ENCODE results near the gene CFD. TPM values are rescaled to one million over a fixed set of nuclear protein-coding genes. Genes with fewer than 3 reads are reported as not detected.

Gene CFD
- polyA plus RNA-seq, 1 of the 3 experiments (the other 2 are of a cell fraction): 2.5 TPM

GRCh38 chr19:810077-810855, 49.2 kb upstream of the CFD start:
- Histone ChIP-seq H3K4me2 (no peak overlapping the region), H2AFZ (ENCODE audit: low read depth) (no peak overlapping the region), H4K20me1 (ENCODE audit: insufficient read depth) (peaks cover 69% of the 10 kb centered on the region), H3K9ac (no peak overlapping the region), H3K36me3 (replicated peaks in 1 of 2; ENCODE audit: control insufficient read depth in 1 of 2, insufficient read depth in 2 of 2, low read length in 1 of 2) (peaks cover 44 to 62% of the 10 kb centered on the region in 2 experiments), H3K4me3 (ENCODE audit: low read depth in 2 of 2, low read length in 1 of 2) (no peak overlapping the region), H3K27me3 (ENCODE audit: insufficient read depth) (no peaks in the 10 kb centered on the region), H3K9me3 (no peaks in the 10 kb centered on the region), H3F3A (replicated peaks; ENCODE audit: insufficient read depth) (peaks cover 34% of the 10 kb centered on the region), H3K27ac (ENCODE audit: low read depth in 2 of 2, low read length in 1 of 2) (no peak overlapping the region), H3K9me2 (no peaks in the 10 kb centered on the region), H3K79me2 (ENCODE audit: insufficient read depth) (peaks cover 46% of the 10 kb centered on the region; the same call in 1 of the 2 replicates), H3K4me1 (ENCODE audit: control insufficient read depth in 1 of 2, insufficient read depth in 2 of 2, low read depth in 1 of 2, low read length in 1 of 2) (no peaks in the 10 kb centered on the region)
- no peak for DNase-seq
- ChIA-PET CTCF (no interaction called here), POLR2A (no interaction called here)
- WGBS (ENCODE audit: low lambda C conversion rate): 96% methylated on average over 15 of the region's 30 CpGs
- TF ChIP-seq YY1 (IDR thresholded peaks at IDR 0.05; ENCODE audit: low read depth) (no peak), SIN3A (IDR thresholded peaks at IDR 0.05; ENCODE audit: borderline replicate concordance, low read depth, low read length) (no peak), EZH2phosphoT487 (IDR thresholded peaks at IDR 0.05; ENCODE audit: borderline replicate concordance, low read depth) (no peak), NRF1 (IDR thresholded peaks at IDR 0.05; ENCODE audit: low read depth, low read length) (no peak), TEAD4 (IDR thresholded peaks at IDR 0.05; ENCODE audit: borderline replicate concordance, insufficient read depth) (no peak), POLR2AphosphoS5 (IDR thresholded peaks at IDR 0.05; ENCODE audit: low read depth, low read length) (no peak), MAX (IDR thresholded peaks at IDR 0.05; ENCODE audit: low read depth) (no peak), IRF3 (IDR thresholded peaks at IDR 0.05; ENCODE audit: low read depth, low read length) (no peak)

- Histone ChIP-seq H3K4me2 (no peak overlapping the region), H3K9me2 (no peaks in the 10 kb centered on the region), H3K4me1 (ENCODE audit: control insufficient read depth in 1 of 2, insufficient read depth in 2 of 2, low read depth in 1 of 2, low read length in 1 of 2) (no peaks in the 10 kb centered on the region), H3K27ac (ENCODE audit: low read depth in 2 of 2, low read length in 1 of 2) (no peak overlapping the region), H3K4me3 (ENCODE audit: low read depth in 2 of 2, low read length in 1 of 2) (no peak overlapping the region), H3K9me3 (no peaks in the 10 kb centered on the region), H3K36me3 (replicated peaks in 1 of 2; ENCODE audit: control insufficient read depth in 1 of 2, insufficient read depth in 2 of 2, low read length in 1 of 2) (peaks cover 44 to 55% of the 10 kb centered on the region in 2 experiments), H3K27me3 (ENCODE audit: insufficient read depth) (no peaks in the 10 kb centered on the region), H2AFZ (ENCODE audit: low read depth) (no peak overlapping the region), H3K9ac (no peak overlapping the region), H3F3A (replicated peaks; ENCODE audit: insufficient read depth) (peaks cover 34% of the 10 kb centered on the region), H4K20me1 (ENCODE audit: insufficient read depth) (peaks cover 62% of the 10 kb centered on the region), H3K79me2 (ENCODE audit: insufficient read depth) (peaks cover 39% of the 10 kb centered on the region; the same call in 1 of the 2 replicates)
- DNase-seq: no peak
- POLR2A ChIA-PET: no interaction called here
- CTCF ChIA-PET: interaction anchor here (1.3 kb wide), 1 partner anchor 10 kb away, joined by 5 read pairs; no protein-coding TSS in a partner anchor
- 93% methylated on average over 12 of the region's 25 CpGs for WGBS (ENCODE audit: low lambda C conversion rate)
- TF ChIP-seq FOXJ3 (CRISPR knock-in tag; IDR thresholded peaks at IDR 0.05): no peak
- TF ChIP-seq RCOR1 (IDR thresholded peaks at IDR 0.05; ENCODE audit: low read length): no peak
- TF ChIP-seq USF1 (IDR thresholded peaks at IDR 0.05; ENCODE audit: borderline replicate concordance, low read depth): no peak
- TF ChIP-seq YY1 (IDR thresholded peaks at IDR 0.05; ENCODE audit: low read depth): no peak
- no peak for TF ChIP-seq TCF12 (IDR thresholded peaks at IDR 0.05)
- TF ChIP-seq USF2 (IDR thresholded peaks at IDR 0.05; ENCODE audit: borderline replicate concordance, low read depth, low read length): no peak
- TF ChIP-seq SMC3 (IDR thresholded peaks at IDR 0.05; ENCODE audit: low read depth, low read length): no peak
- no peak for TF ChIP-seq RXRA (IDR thresholded peaks at IDR 0.05; ENCODE audit: borderline replicate concordance, low read depth)
- no peak for TF ChIP-seq EZH2phosphoT487 (IDR thresholded peaks at IDR 0.05; ENCODE audit: borderline replicate concordance, low read depth)
- no peak for TF ChIP-seq NRF1 (IDR thresholded peaks at IDR 0.05; ENCODE audit: low read depth, low read length)
- no peak for TF ChIP-seq SIN3A (IDR thresholded peaks at IDR 0.05; ENCODE audit: borderline replicate concordance, low read depth, low read length)
- no peak for TF ChIP-seq RAD21 (IDR thresholded peaks at IDR 0.05; ENCODE audit: low read length)
- no peak for TF ChIP-seq FOXM1 (IDR thresholded peaks at IDR 0.05; ENCODE audit: low read depth)
- TF ChIP-seq CHD2 (IDR thresholded peaks at IDR 0.05; ENCODE audit: low read length, partially characterized antibody): no peak
- TF ChIP-seq GABPA (IDR thresholded peaks at IDR 0.05; ENCODE audit: low read depth): no peak
- no peak for TF ChIP-seq IRF3 (IDR thresholded peaks at IDR 0.05; ENCODE audit: low read depth, low read length)
- no peak for TF ChIP-seq RFX5 (IDR thresholded peaks at IDR 0.05; ENCODE audit: low read length)
These were observed 48.5 kb upstream of the CFD start for GRCh38 chr19:810883-811489.

Measured in SK-N-SH (cell line).